Thyroid gland (tissue), 4 donors: ENCODE data around the gene URB1.

ENCODE experiments used
- CTCF ChIP-seq, 6 experiments: fragments of 200-600 bp in 3 of 6; fragments of 450-650 bp in 3 of 6; sonication (generic) in 3 of 6; IDR thresholded peaks; one replicate each; pipeline ENCODE4 v1.5.1; 2016 to 2019; ENCODE audit warnings: antibody characterized with exemption in 6 of 6, mild to moderate bottlenecking in 2 of 6, inconsistent platforms in 1 of 6, moderate library complexity in 1 of 6
- POLR2A ChIP-seq, 2 donors: fragments of 450-650 bp; IDR thresholded peaks; one replicate each; pipeline ENCODE4 v1.6.1; 2017; ENCODE audit warnings: antibody characterized with exemption in 2 of 2, mild to moderate bottlenecking in 2 of 2, moderate library complexity in 1 of 2

DNA sequence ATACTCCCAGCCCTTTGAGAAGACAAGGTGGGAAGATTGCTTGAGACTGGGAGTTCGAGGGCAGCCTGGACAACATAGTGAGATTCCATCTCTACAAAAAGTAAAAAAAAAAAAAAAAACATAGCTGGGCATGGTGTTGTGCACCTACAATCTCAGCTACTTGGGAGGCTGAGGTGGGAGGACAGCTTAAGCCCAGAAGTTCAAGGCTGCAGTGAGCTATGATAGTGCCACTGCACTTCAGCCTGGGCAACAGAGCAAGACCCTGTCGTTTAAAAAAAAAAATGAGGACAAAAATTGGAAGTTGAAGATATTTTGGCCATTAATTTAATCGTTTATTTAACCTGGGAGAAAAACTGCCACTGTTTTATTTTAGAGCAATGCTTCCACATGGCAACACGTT lies 1.1 kb downstream of the URB1 start:
- no peak for TF ChIP-seq CTCF (IDR thresholded peaks at IDR 0.05)
- no peak for TF ChIP-seq POLR2A (IDR thresholded peaks at IDR 0.05)
